ENCODE data around the gene PLXND1. TPM values are rescaled to one million over a fixed set of nuclear protein-coding genes. Genes with fewer than 3 reads are reported as not detected.

Gene PLXND1
- total and polyA plus RNA-seq, 2 donors (not counting 1 experiment from before 2014, with no cell fraction given): 3.3 to 74.4 TPM

DNA sequence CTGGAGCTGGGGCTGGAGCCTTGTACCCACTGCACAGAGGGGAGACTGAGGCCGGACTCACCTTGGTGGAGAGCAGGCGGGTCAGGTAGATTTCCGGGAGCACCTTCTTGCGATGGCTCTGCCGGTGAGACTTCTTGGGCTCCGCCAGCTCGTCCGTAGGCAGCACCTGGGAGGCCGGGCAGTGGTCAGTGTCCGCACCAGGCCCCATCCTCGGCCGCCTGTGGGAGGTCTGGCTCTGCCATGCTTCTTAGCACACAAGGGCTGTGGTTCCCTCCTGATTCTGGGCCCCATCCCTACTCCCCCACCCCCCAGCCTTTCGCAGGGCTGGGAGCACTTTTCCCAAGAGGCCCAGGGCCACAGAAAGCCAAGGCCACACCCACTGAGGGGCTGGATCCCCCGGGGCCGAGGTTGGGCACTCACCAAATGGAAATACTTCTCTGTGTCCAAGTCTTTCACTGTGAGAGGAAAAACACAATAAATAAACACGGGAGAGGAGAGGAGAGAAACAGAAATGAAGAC lies 46.1 kb downstream of the PLXND1 start:
- no peak overlapping the region for H2AFZ ChIP-seq (ENCODE audit: insufficient read depth, low read depth, low read length, poor library complexity, severe bottlenecking)
- H3K4me1 ChIP-seq (ENCODE audit: control insufficient read depth in 2 of 2, insufficient read depth in 2 of 2, low read length in 2 of 2): peaks cover 0 to 5% of the 10 kb centered on the region in 2 donors
- H3K79me2 ChIP-seq (ENCODE audit: control insufficient read depth, insufficient read depth, low read length): no peaks in the 10 kb centered on the region
- no peaks in the 10 kb centered on the region for H3K9me3 ChIP-seq (ENCODE audit: control extremely low read depth in 1 of 3, control insufficient read depth in 2 of 3, insufficient read depth in 1 of 3, low read length in 2 of 3)
- H3K27me3 ChIP-seq (replicated peaks in 1 of 4; ENCODE audit: control extremely low read depth in 1 of 4, control insufficient read depth in 3 of 4, insufficient read depth in 4 of 4, low read length in 3 of 4): peaks cover 0 to 20% (median 2%) of the 10 kb centered on the region in 4 experiments
- H3K4me3 ChIP-seq (ENCODE audit: control extremely low read depth in 1 of 5, extremely low read depth in 1 of 5, insufficient read depth in 1 of 5, low read depth in 2 of 5, low read length in 4 of 5): no peak overlapping the region
- no peaks in the 10 kb centered on the region for H3K36me3 ChIP-seq (replicated peaks in 1 of 2; ENCODE audit: control extremely low read depth in 1 of 2, control insufficient read depth in 1 of 2, extremely low read depth in 1 of 2, insufficient read depth in 2 of 2, low read length in 1 of 2)
- peaks cover 4% of the 10 kb centered on the region for H3K27me3 Mint-ChIP-seq
- ATAC-seq (ENCODE audit: low read depth): no peak
- WGBS (ENCODE audit: insufficient coverage): 95% methylated on average over 12 of the region's 16 CpGs
- peaks cover 6% of the 10 kb centered on the region for H3K4me1 Mint-ChIP-seq
- H3K4me3 Mint-ChIP-seq: no peak overlapping the region
- no peak overlapping the region for H3K9ac ChIP-seq (ENCODE audit: low read length)
- TF ChIP-seq, protein P1, sequence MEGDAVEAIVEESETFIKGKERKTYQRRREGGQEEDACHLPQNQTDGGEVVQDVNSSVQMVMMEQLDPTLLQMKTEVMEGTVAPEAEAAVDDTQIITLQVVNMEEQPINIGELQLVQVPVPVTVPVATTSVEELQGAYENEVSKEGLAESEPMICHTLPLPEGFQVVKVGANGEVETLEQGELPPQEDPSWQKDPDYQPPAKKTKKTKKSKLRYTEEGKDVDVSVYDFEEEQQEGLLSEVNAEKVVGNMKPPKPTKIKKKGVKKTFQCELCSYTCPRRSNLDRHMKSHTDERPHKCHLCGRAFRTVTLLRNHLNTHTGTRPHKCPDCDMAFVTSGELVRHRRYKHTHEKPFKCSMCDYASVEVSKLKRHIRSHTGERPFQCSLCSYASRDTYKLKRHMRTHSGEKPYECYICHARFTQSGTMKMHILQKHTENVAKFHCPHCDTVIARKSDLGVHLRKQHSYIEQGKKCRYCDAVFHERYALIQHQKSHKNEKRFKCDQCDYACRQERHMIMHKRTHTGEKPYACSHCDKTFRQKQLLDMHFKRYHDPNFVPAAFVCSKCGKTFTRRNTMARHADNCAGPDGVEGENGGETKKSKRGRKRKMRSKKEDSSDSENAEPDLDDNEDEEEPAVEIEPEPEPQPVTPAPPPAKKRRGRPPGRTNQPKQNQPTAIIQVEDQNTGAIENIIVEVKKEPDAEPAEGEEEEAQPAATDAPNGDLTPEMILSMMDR (IDR thresholded peaks at IDR 0.05): no peak
- TF ChIP-seq EZH2 (IDR thresholded peaks at IDR 0.05; ENCODE audit: borderline replicate concordance, insufficient read depth, low read depth, low read length, poor library complexity, severe bottlenecking): no peak
- H3K27ac ChIP-seq (ENCODE audit: low read length in 2 of 2): no peak overlapping the region
- ChIA-PET CTCF (no interaction called here), POLR2A (no interaction called here)
- intact Hi-C loops (cut with micrococcal nuclease): no loop called here
- H4K20me1 ChIP-seq (ENCODE audit: control insufficient read depth, insufficient read depth, low read length, poor library complexity, severe bottlenecking): no peaks in the 10 kb centered on the region
- H3K9me3 Mint-ChIP-seq (ENCODE audit: insufficient read depth): no peaks in the 10 kb centered on the region
- no peak overlapping the region for H3K4me2 ChIP-seq (replicated peaks; ENCODE audit: low read depth, low read length, poor library complexity, severe bottlenecking)
- no peak for DNase-seq
- no peak overlapping the region for H3K27ac Mint-ChIP-seq

DNA sequence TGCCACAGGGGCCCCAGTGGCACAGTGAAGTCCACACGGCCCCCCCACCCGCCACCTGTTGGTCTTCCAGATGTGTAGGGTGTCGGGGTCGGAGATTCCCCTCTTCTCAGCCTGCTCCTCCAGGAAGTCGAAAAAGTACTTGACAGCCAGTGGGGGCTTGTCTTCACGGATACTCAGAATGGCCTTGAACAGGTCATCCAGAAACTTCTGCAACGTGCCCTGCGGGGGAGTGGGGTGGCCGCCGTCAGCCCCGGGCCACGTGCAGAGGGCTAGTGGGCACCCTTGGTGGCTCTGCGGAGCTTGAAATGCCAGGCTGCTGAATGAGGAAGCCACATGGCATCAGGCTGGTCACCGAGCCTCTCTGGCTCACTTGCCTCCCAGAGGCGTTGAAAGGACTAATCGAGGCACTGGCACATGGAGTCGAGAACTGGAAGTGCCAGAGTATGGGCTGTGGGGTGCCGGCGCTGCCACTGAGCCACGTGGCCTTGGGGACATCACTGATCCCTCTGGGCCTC lies 46.9 kb downstream of the PLXND1 start:
- no peak overlapping the region for H3K27ac Mint-ChIP-seq
- peaks cover 6% of the 10 kb centered on the region for H3K4me1 Mint-ChIP-seq
- H3K9ac ChIP-seq (ENCODE audit: low read length): no peak overlapping the region
- no peaks in the 10 kb centered on the region for H3K79me2 ChIP-seq (ENCODE audit: control insufficient read depth, insufficient read depth, low read length)
- no peak for ATAC-seq (ENCODE audit: low read depth)
- H3K4me3 ChIP-seq (ENCODE audit: control extremely low read depth in 1 of 5, extremely low read depth in 1 of 5, insufficient read depth in 1 of 5, low read depth in 2 of 5, low read length in 4 of 5): no peak overlapping the region
- 94% methylated on average over 19 of the region's 20 CpGs for WGBS (ENCODE audit: insufficient coverage)
- no peak overlapping the region for H3K4me3 Mint-ChIP-seq
- no peak overlapping the region for H2AFZ ChIP-seq (ENCODE audit: insufficient read depth, low read depth, low read length, poor library complexity, severe bottlenecking)
- H3K36me3 ChIP-seq (replicated peaks in 1 of 2; ENCODE audit: control extremely low read depth in 1 of 2, control insufficient read depth in 1 of 2, extremely low read depth in 1 of 2, insufficient read depth in 2 of 2, low read length in 1 of 2): no peaks in the 10 kb centered on the region
- ChIA-PET CTCF (interaction anchor here (0.6 kb wide), 2 partner anchors 160 to 1447 kb away, joined by 3 read pairs; no protein-coding TSS in a partner anchor), POLR2A (interaction anchor here (0.6 kb wide), 1 partner anchor 318 kb away, joined by 4 read pairs; no protein-coding TSS in a partner anchor)
- peaks cover 0 to 5% of the 10 kb centered on the region in 2 donors for H3K4me1 ChIP-seq (ENCODE audit: control insufficient read depth in 2 of 2, insufficient read depth in 2 of 2, low read length in 2 of 2)
- no peak for TF ChIP-seq EZH2 (IDR thresholded peaks at IDR 0.05; ENCODE audit: borderline replicate concordance, insufficient read depth, low read depth, low read length, poor library complexity, severe bottlenecking)
- TF ChIP-seq, protein P1 (IDR thresholded peaks at IDR 0.05): no peak
- intact Hi-C loops (cut with micrococcal nuclease): no loop called here
- H3K27me3 Mint-ChIP-seq: peaks cover 4% of the 10 kb centered on the region
- no peaks in the 10 kb centered on the region for H4K20me1 ChIP-seq (ENCODE audit: control insufficient read depth, insufficient read depth, low read length, poor library complexity, severe bottlenecking)
- no peaks in the 10 kb centered on the region for H3K9me3 ChIP-seq (ENCODE audit: control extremely low read depth in 1 of 3, control insufficient read depth in 2 of 3, insufficient read depth in 1 of 3, low read length in 2 of 3)
- H3K27ac ChIP-seq (ENCODE audit: low read length in 2 of 2): no peak overlapping the region
- peaks cover 0 to 27% (median 2%) of the 10 kb centered on the region in 4 experiments for H3K27me3 ChIP-seq (replicated peaks in 1 of 4; ENCODE audit: control extremely low read depth in 1 of 4, control insufficient read depth in 3 of 4, insufficient read depth in 4 of 4, low read length in 3 of 4)
- H3K9me3 Mint-ChIP-seq (ENCODE audit: insufficient read depth): no peaks in the 10 kb centered on the region
- no peak overlapping the region for H3K4me2 ChIP-seq (replicated peaks; ENCODE audit: low read depth, low read length, poor library complexity, severe bottlenecking)
- DNase-seq: no peak
